Fibroblast of pulmonary artery (primary cell): ENCODE data around the gene LRMDA.

Experiments used
- DNase-seq: peaks from one replicate; pipeline ENCODE4 v3.0.0-alpha.2; 2010; ENCODE audit warnings: low read depth
- H3K4me3 ChIP-seq: replicated peaks from 2 replicates; pipeline ENCODE4 v1.5.1; 2011; ENCODE audit warnings: low read depth, mild to moderate bottlenecking, control low read depth, low read length, moderate library complexity
- TF ChIP-seq, protein P1 (sequence below): IDR thresholded peaks from 2 replicates; pipeline ENCODE4 v1.5.1; 2011; ENCODE audit warnings: mild to moderate bottlenecking, control low read depth, low read length, inconsistent platforms; ENCODE audit errors: missing control alignments

The LRMDA gene

GRCh38 chr10:75446508-75446907 is 15.1 kb downstream of the LRMDA start:
- no peak overlapping the region for H3K4me3 ChIP-seq
- TF ChIP-seq, protein P1, sequence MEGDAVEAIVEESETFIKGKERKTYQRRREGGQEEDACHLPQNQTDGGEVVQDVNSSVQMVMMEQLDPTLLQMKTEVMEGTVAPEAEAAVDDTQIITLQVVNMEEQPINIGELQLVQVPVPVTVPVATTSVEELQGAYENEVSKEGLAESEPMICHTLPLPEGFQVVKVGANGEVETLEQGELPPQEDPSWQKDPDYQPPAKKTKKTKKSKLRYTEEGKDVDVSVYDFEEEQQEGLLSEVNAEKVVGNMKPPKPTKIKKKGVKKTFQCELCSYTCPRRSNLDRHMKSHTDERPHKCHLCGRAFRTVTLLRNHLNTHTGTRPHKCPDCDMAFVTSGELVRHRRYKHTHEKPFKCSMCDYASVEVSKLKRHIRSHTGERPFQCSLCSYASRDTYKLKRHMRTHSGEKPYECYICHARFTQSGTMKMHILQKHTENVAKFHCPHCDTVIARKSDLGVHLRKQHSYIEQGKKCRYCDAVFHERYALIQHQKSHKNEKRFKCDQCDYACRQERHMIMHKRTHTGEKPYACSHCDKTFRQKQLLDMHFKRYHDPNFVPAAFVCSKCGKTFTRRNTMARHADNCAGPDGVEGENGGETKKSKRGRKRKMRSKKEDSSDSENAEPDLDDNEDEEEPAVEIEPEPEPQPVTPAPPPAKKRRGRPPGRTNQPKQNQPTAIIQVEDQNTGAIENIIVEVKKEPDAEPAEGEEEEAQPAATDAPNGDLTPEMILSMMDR: no peak
- no peak for DNase-seq

DNA sequence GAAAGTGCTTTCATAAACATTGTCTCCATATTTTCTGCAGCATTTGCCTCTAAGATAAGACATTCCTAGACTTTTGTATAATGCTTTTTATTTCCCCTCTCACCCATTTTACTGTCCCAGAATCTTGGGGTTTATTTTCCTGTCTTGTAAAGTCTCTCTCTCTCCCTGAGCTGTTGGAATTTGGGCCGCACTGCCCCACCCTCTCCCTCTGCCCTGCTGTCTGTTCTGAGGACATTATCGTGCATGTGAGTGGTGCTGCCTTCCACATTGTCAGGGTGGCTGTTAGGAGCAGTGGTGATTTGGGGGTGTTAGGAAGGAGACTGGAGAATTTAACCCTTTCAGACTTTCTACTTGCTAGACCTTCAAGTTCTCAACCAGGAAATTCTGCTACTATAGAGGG is 16.7 kb downstream of the LRMDA start:
- DNase-seq: no peak
- TF ChIP-seq, protein P1: no peak
- H3K4me3 ChIP-seq: no peak overlapping the region

DNA sequence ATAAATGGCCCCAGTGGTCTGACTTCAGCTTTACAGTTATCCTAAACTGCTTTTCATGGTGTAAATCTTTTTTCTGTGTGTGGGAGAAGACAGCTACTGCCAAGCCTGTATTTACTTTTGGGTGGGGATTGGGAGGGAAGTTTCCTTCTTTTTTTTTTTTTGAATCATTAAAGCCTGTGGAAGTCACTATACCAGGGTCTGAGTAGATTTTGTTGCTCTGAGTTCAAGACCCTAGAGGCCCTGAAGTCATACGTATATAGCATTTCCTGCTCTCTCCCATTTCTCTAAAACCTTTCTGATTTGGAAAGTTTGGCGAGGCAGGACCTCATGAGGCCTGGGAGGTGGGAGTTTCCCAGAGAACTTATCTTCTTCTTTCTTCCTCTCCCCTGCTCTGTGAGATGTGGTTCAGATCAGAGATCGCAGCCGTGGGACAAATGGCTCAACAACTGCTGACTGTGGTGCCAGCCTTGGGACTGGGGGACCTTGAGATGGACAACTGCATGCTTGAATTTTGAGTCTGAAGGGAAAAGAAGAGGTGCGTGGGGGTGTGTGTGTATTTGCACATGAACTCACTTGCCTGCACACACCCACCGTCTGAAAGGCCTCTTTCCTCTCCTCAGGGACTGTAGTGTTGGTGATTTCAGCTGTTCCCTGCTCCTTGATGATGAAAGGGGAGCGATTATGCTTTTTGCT is 18.1 kb downstream of the LRMDA start:
- no peak overlapping the region for H3K4me3 ChIP-seq
- TF ChIP-seq, protein P1: no peak
- no peak for DNase-seq

GRCh38 chr10:75450075-75450445 is 18.6 kb downstream of the LRMDA start:
- no peak for DNase-seq

GRCh38 chr10:75450644-75451640 is 19.5 kb downstream of the LRMDA start:
- H3K4me3 ChIP-seq: no peak overlapping the region
- no peak for DNase-seq
- TF ChIP-seq, protein P1: no peak

More at GRCh38 chr10:75450075-75450445, 18.6 kb downstream of the LRMDA start:
- no peak overlapping the region for H3K4me3 ChIP-seq
- TF ChIP-seq, protein P1: no peak

DNA sequence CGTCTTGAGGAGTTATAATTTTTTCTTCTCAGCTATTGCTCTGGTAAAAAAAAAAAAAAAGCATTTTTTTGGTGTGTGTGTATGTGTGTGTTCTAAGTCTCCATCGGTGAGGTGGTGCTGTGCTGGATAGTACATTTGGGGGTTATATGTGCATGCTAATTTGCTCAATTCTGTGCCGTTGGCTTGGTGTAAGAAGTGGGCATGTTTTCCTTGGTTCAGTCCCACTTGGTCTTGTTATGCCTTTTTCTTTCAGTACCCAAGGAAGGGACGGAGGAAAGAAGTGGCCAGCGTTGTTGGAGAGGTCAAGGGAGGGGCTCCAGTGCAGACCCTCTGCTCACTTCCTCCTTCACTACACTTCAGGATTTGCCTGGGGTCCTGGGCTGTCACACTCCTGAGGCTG is 20.4 kb downstream of the LRMDA start:
- TF ChIP-seq, protein P1: no peak
- no peak overlapping the region for H3K4me3 ChIP-seq
- DNase-seq: no peak
